Prostate gland (tissue), 2 donors: ENCODE data around the gene PTPRM.

Source experiments
- CTCF ChIP-seq, 4 experiments: fragments of 200-600 bp in 2 of 4; fragments of 450-650 bp in 2 of 4; sonication (generic) in 2 of 4; IDR thresholded peaks; 1 replicate in 3 of 4; 2 replicates in 1 of 4; pipeline ENCODE4 v1.5.1; 2016 to 2019; ENCODE audit warnings: antibody characterized with exemption in 4 of 4, mild to moderate bottlenecking in 2 of 4, moderate library complexity in 2 of 4
- POLR2A ChIP-seq: fragments of 450-650 bp; IDR thresholded peaks from one replicate; pipeline ENCODE4 v1.6.1; 2016; ENCODE audit warnings: antibody characterized with exemption, mild to moderate bottlenecking

GRCh38 chr18:8106603-8107002, 539.5 kb downstream of the PTPRM start:
- TF ChIP-seq CTCF (IDR thresholded peaks at IDR 0.05) (no peak), POLR2A (no peak)
